Head of caudate nucleus (tissue), 42 donors: ENCODE measurements around the gene CHPF2.

ENCODE experiments used
- DNase-seq, 42 donors: peaks; one replicate each; pipeline versions ENCODE4 v3.0.0 to v3.0.0-alpha.2; 2020 to 2021; ENCODE audit warnings: mixed read lengths in 7 of 42
- intact Hi-C: fragments of 100-400 bp; cut with DNase I; formaldehyde crosslinking; loops from one replicate; pipeline ENCODE4 v1.15.0; 2022

The CHPF2 gene

GRCh38 chr7:151250181-151251132 lies 18.2 kb downstream of the CHPF2 start:
- intact Hi-C loops, result no loop called here
- no peak for DNase-seq

- DNase-seq, result peak in 8 of 42 donors; percentile 31 to 61 (median 43)
- intact Hi-C loops, result no loop called here
These were observed 19.0 kb downstream of the CHPF2 start for GRCh38 chr7:151251328-151251688.

GRCh38 chr7:151251689-151252560 lies 19.6 kb downstream of the CHPF2 start:
- DNase-seq, result peak in 41 of 42 donors; percentile 47 to 91 (median 79)
- intact Hi-C loops, result no loop called here

- no peak for DNase-seq
- intact Hi-C loops, result no loop called here
These were observed 20.2 kb downstream of the CHPF2 start for GRCh38 chr7:151252561-151252835.

- DNase-seq, result no peak
- intact Hi-C loops, result no loop called here
These were observed 20.9 kb downstream of the CHPF2 start for GRCh38 chr7:151252961-151253711.

GRCh38 chr7:151254316-151254715 lies 22.0 kb downstream of the CHPF2 start:
- DNase-seq, result no peak

GRCh38 chr7:151254851-151255250 lies 22.6 kb downstream of the CHPF2 start:
- intact Hi-C loops, result no loop called here
- DNase-seq, result no peak

More at GRCh38 chr7:151254316-151254715, 22.0 kb downstream of the CHPF2 start:
- intact Hi-C loops, result no loop called here

GRCh38 chr7:151255390-151255789 lies 23.1 kb downstream of the CHPF2 start:
- DNase-seq, result no peak
- intact Hi-C loops, result no loop called here

GRCh38 chr7:151256410-151257045 lies 24.2 kb downstream of the CHPF2 start:
- intact Hi-C loops, result no loop called here
- peak in 18 of 42 donors; percentile 32 to 84 (median 53) for DNase-seq

- intact Hi-C loops, result no loop called here
- no peak for DNase-seq
These were observed 25.7 kb downstream of the CHPF2 start for GRCh38 chr7:151257990-151258389.

GRCh38 chr7:151260471-151260870 lies 28.2 kb downstream of the CHPF2 start:
- intact Hi-C loops, result no loop called here
- no peak for DNase-seq

GRCh38 chr7:151260883-151261282 lies 28.6 kb downstream of the CHPF2 start:
- DNase-seq, result no peak
- intact Hi-C loops, result no loop called here

- DNase-seq, result no peak
- intact Hi-C loops, result no loop called here
These were observed 29.2 kb downstream of the CHPF2 start for GRCh38 chr7:151261529-151261928.

GRCh38 chr7:151264615-151265014 lies 32.3 kb downstream of the CHPF2 start:
- intact Hi-C loops, result no loop called here
- no peak for DNase-seq

- intact Hi-C loops, result no loop called here
- DNase-seq, result no peak
These were observed 33.2 kb downstream of the CHPF2 start for GRCh38 chr7:151265351-151265931.

GRCh38 chr7:151269511-151269910 lies 37.2 kb downstream of the CHPF2 start:
- intact Hi-C loops, result no loop called here
- no peak for DNase-seq

- intact Hi-C loops, result no loop called here
- peak in 4 of 42 donors; percentile 25 to 56 (median 30) for DNase-seq
These were observed 39.5 kb downstream of the CHPF2 start for GRCh38 chr7:151271699-151272355.

GRCh38 chr7:151272405-151272804 lies 40.1 kb downstream of the CHPF2 start:
- no peak for DNase-seq
- intact Hi-C loops, result no loop called here
